DMS 273 (cell line): ENCODE data around the gene ERGIC1.
A peak's percentile ranks its signal among the peaks of the same experiment; 100 is the strongest.

Experiments used
- DNase-seq: peaks from one replicate; lab custom pipeline; 2025; ENCODE audit not compliant: unreplicated experiment; lab: John Stamatoyannopoulos, UW

ERGIC1 gene

GRCh38 chr5:172972552-172972951 lies 138.5 kb downstream of the ERGIC1 start:
- no peak for DNase-seq

- DNase-seq: no peak
These were observed 139.3 kb downstream of the ERGIC1 start for GRCh38 chr5:172973127-172973916.

- DNase-seq: no peak
These were observed 139.9 kb downstream of the ERGIC1 start for GRCh38 chr5:172973931-172974330.

- DNase-seq: no peak
These were observed 141.2 kb downstream of the ERGIC1 start for GRCh38 chr5:172975289-172975688.

- no peak for DNase-seq
These were observed 145.7 kb downstream of the ERGIC1 start for GRCh38 chr5:172979778-172980177.

- DNase-seq: no peak
These were observed 147.9 kb downstream of the ERGIC1 start for GRCh38 chr5:172981931-172982330.

- DNase-seq: peak; percentile 97
These were observed 149.6 kb downstream of the ERGIC1 start, which contains the start of gene ATP6V0E1 for GRCh38 chr5:172983542-172984243. Gene ATP6V0E1 (plus strand): TSS chr5:172983771. CDS start chr5:172983861, 90 bp downstream.

- DNase-seq: peak; percentile 94
These were observed 150.3 kb downstream of the ERGIC1 start for GRCh38 chr5:172984244-172984953.

- DNase-seq: no peak
These were observed 151.5 kb downstream of the ERGIC1 start for GRCh38 chr5:172985596-172985995.

- no peak for DNase-seq
These were observed 154.2 kb downstream of the ERGIC1 start for GRCh38 chr5:172988276-172988675.

- no peak for DNase-seq
These were observed 156.7 kb downstream of the ERGIC1 start for GRCh38 chr5:172990776-172991175.

- no peak for DNase-seq
These were observed 160.4 kb downstream of the ERGIC1 start for GRCh38 chr5:172994405-172994804.

- no peak for DNase-seq
These were observed 165.4 kb downstream of the ERGIC1 start for GRCh38 chr5:172999372-172999973.

- no peak for DNase-seq
These were observed 165.9 kb downstream of the ERGIC1 start for GRCh38 chr5:172999974-173000373.

- no peak for DNase-seq
These were observed 167.3 kb downstream of the ERGIC1 start for GRCh38 chr5:173001229-173001841.
